Endothelial cell of hepatic sinusoid (primary cell): ENCODE measurements around the gene DMRT2.

ENCODE experiments used
- in situ Hi-C: cut with HindIII; loops from 2 replicates; pipeline ENCODE4 v1.10.0; 2017; ENCODE audit warnings: low sequenced_read_pairs

DMRT2 gene

GRCh38 chr9:1046639-1047572 lies 3.3 kb upstream of the DMRT2 start:
- in situ Hi-C loops = no loop called here

GRCh38 chr9:1047591-1048230 lies 2.4 kb upstream of the DMRT2 start:
- in situ Hi-C loops = no loop called here

- in situ Hi-C loops = no loop called here
Observed at GRCh38 chr9:1048231-1048619, 1.9 kb upstream of the DMRT2 start.

- in situ Hi-C loops = no loop called here
Observed at GRCh38 chr9:1048811-1049210, 1.3 kb upstream of the DMRT2 start.

GRCh38 chr9:1049641-1050040 lies 516 bp upstream of the DMRT2 start:
- in situ Hi-C loops = no loop called here

GRCh38 chr9:1051210-1051583 lies 1.0 kb downstream of the DMRT2 start:
- in situ Hi-C loops = no loop called here

GRCh38 chr9:1051584-1052275 lies 1.6 kb downstream of the DMRT2 start:
- in situ Hi-C loops = no loop called here

GRCh38 chr9:1052365-1053281 lies 2.5 kb downstream of the DMRT2 start:
- in situ Hi-C loops = no loop called here

- in situ Hi-C loops = no loop called here
Observed at GRCh38 chr9:1053282-1053621, 3.1 kb downstream of the DMRT2 start.

GRCh38 chr9:1053986-1054425 lies 3.8 kb downstream of the DMRT2 start:
- in situ Hi-C loops = no loop called here

- in situ Hi-C loops = no loop called here
Observed at GRCh38 chr9:1055166-1055565, 5.0 kb downstream of the DMRT2 start.

GRCh38 chr9:1057910-1058309 lies 7.8 kb downstream of the DMRT2 start:
- in situ Hi-C loops = no loop called here

- in situ Hi-C loops = no loop called here
Observed at GRCh38 chr9:1058826-1059487, 8.8 kb downstream of the DMRT2 start.

- in situ Hi-C loops = no loop called here
Observed at GRCh38 chr9:1065130-1065529, 15.0 kb downstream of the DMRT2 start.

GRCh38 chr9:1070692-1071091 lies 20.5 kb downstream of the DMRT2 start:
- in situ Hi-C loops = no loop called here

- in situ Hi-C loops = no loop called here
Observed at GRCh38 chr9:1071730-1072129, 21.6 kb downstream of the DMRT2 start.

GRCh38 chr9:1073497-1073896 lies 23.3 kb downstream of the DMRT2 start:
- in situ Hi-C loops = no loop called here

- in situ Hi-C loops = no loop called here
Observed at GRCh38 chr9:1077616-1078015, 27.5 kb downstream of the DMRT2 start.

GRCh38 chr9:1083325-1083913 lies 33.3 kb downstream of the DMRT2 start:
- in situ Hi-C loops = no loop called here

- in situ Hi-C loops = no loop called here
Observed at GRCh38 chr9:1085086-1085485, 34.9 kb downstream of the DMRT2 start.
